Measurements from ENCODE around the gene RASA2. TPM values are rescaled to one million over a fixed set of nuclear protein-coding genes. Genes with fewer than 3 reads are reported as not detected.

The RASA2 gene
- total RNA-seq, 4 donors from 2014 or later: 22.3 to 43.7 (median 33.6) TPM

DNA sequence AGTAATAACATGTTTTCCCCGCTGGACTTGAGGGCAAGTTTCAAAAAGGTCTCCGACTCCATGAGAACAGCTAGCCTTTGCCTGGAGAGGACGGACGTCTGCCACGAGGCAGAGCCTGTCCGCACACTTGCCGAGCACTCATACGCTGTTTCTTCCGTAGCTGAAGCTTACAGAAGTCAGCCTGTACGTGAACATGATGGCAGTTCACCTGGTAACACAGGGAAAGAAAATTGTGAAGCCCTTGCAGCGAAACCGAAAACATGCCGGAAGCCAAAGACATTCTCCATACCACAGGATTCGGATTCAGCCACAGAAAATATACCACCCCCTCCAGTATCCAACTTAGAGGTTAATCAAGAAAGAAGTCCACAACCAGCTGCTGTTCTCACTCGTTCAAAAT lies 43.9 kb upstream of the RASA2 start:
- TF ChIP-seq POLR2A (IDR thresholded peaks at IDR 0.05): no peak
- TF ChIP-seq, protein P1, sequence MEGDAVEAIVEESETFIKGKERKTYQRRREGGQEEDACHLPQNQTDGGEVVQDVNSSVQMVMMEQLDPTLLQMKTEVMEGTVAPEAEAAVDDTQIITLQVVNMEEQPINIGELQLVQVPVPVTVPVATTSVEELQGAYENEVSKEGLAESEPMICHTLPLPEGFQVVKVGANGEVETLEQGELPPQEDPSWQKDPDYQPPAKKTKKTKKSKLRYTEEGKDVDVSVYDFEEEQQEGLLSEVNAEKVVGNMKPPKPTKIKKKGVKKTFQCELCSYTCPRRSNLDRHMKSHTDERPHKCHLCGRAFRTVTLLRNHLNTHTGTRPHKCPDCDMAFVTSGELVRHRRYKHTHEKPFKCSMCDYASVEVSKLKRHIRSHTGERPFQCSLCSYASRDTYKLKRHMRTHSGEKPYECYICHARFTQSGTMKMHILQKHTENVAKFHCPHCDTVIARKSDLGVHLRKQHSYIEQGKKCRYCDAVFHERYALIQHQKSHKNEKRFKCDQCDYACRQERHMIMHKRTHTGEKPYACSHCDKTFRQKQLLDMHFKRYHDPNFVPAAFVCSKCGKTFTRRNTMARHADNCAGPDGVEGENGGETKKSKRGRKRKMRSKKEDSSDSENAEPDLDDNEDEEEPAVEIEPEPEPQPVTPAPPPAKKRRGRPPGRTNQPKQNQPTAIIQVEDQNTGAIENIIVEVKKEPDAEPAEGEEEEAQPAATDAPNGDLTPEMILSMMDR (IDR thresholded peaks at IDR 0.05): no peak
- DNase-seq: no peak
- H3K27ac ChIP-seq: peak overlapping the region in 2 of 4 donors; percentile 48 to 72
- H3K36me3 ChIP-seq: peaks cover 0 to 67% (median 0%) of the 10 kb centered on the region in 3 donors
- no peak overlapping the region for H3K4me3 ChIP-seq
- H3K27me3 ChIP-seq: no peaks in the 10 kb centered on the region
- peaks cover 0 to 3% (median 0%) of the 10 kb centered on the region in 4 donors for H3K4me1 ChIP-seq
- no peaks in the 10 kb centered on the region for H3K9me3 ChIP-seq

DNA sequence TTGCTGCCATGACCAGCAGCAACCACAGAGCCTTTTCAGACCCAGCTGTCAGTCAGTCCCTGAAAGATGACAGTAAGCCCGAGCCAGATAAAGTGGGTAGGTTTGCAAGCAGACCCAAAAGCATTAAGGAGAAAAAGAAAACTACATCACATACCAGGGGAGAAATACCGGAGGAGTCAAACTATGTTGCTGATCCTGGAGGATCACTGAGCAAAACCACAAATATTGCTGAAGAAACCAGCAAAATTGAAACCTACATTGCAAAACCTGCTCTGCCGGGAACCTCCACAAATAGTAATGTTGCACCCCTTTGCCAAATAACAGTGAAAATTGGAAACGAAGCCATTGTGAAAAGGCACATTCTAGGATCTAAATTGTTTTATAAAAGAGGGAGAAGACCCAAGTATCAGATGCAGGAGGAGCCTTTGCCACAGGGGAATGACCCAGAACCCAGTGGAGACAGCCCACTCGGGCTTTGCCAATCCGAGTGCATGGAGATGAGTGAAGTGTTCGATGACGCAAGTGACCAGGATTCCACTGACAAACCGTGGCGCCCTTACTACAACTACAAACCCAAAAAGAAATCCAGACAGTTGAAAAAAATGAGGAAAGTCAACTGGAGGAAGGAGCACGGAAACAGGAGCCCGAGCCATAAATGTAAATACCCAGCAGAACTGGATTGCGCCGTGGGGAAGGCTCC lies 42.1 kb upstream of the RASA2 start:
- DNase-seq: no peak
- Histone ChIP-seq H3K27ac (no peak overlapping the region), H3K36me3 (peaks cover 0 to 52% (median 0%) of the 10 kb centered on the region in 3 donors), H3K27me3 (no peaks in the 10 kb centered on the region), H3K9me3 (no peaks in the 10 kb centered on the region), H3K4me1 (peaks cover 0 to 2% (median 0%) of the 10 kb centered on the region in 4 donors), H3K4me3 (no peak overlapping the region)
- TF ChIP-seq, protein P1 (IDR thresholded peaks at IDR 0.05): no peak
- TF ChIP-seq POLR2A (IDR thresholded peaks at IDR 0.05): no peak

DNA sequence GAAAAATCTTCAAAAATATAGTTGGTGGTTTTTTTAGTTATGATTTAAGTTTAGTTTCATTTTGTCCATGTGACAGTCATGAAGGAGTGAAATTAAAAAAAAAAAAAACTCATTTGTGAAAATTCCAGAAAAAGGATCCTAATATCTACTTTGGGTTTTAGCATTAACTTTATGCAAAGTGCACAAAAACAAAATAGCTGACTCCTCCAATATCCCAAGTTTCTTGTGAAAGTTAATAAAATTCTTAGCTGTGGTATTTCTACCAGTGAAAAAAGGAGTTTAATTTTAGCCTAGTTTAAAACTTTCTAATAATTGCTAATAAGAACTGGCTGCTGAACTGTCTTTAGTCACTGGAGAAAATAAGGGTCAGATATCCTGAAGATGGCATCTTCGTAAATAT lies 40.8 kb upstream of the RASA2 start:
- no peak for DNase-seq
- H3K27ac ChIP-seq: no peak overlapping the region
- H3K9me3 ChIP-seq: no peaks in the 10 kb centered on the region
- H3K4me3 ChIP-seq: no peak overlapping the region
- no peaks in the 10 kb centered on the region for H3K4me1 ChIP-seq
- no peaks in the 10 kb centered on the region for H3K27me3 ChIP-seq
- H3K36me3 ChIP-seq: peaks cover 0 to 52% (median 0%) of the 10 kb centered on the region in 3 donors
- no peak for TF ChIP-seq POLR2A (IDR thresholded peaks at IDR 0.05)
- TF ChIP-seq, protein P1 (IDR thresholded peaks at IDR 0.05): no peak

DNA sequence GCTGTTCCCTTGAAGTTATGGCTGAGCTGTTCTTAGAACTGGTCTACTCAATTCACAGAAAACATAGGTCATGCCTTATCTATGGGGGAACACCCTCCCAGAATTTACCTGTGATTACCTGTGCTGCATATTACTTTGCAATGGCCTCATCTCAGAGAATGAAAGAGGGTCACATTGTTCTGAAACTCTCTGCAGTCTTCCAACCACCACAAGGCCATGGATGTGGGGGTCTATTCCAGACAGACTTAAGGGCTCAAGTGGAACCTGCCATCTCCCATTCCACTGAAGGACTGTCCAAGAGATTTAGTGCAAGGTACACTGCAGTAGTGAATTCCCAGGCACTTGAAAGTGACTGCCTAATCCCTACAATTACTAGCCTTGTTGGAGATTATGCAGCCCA lies 40.1 kb upstream of the RASA2 start:
- Histone ChIP-seq H3K27me3 (no peaks in the 10 kb centered on the region), H3K9me3 (no peaks in the 10 kb centered on the region), H3K27ac (no peak overlapping the region), H3K4me3 (no peak overlapping the region), H3K36me3 (peaks cover 0 to 52% (median 0%) of the 10 kb centered on the region in 3 donors), H3K4me1 (no peaks in the 10 kb centered on the region)
- TF ChIP-seq, protein P1 (IDR thresholded peaks at IDR 0.05): no peak
- TF ChIP-seq POLR2A (IDR thresholded peaks at IDR 0.05): no peak
- no peak for DNase-seq

DNA sequence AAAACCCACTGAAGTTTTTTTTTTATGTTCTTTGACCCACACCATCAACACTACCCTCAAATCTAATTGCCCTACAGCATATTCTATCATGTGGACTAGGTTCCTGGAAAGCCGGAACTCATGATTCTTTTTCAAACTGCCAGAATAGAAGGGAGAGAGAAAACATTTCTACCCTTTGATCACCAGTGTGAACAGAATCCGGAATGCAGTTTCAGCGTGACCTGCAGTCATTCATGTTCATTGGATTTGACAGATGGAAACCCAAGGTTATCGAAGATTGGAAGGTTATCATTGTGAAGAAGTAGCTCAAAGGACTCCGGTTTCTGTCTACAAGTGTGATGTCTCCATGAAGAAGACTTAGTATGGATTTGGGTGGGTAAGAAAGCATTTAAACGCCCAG lies 39.4 kb upstream of the RASA2 start:
- Histone ChIP-seq H3K9me3 (no peaks in the 10 kb centered on the region), H3K4me1 (no peaks in the 10 kb centered on the region), H3K27ac (no peak overlapping the region), H3K36me3 (peaks cover 0 to 52% (median 0%) of the 10 kb centered on the region in 3 donors), H3K27me3 (no peaks in the 10 kb centered on the region), H3K4me3 (no peak overlapping the region)
- no peak for DNase-seq
- no peak for TF ChIP-seq POLR2A (IDR thresholded peaks at IDR 0.05)
- TF ChIP-seq, protein P1 (IDR thresholded peaks at IDR 0.05): no peak
